Pons (tissue), 1 donor: ENCODE results near the gene FNDC1.

Source experiments
- DNase-seq: peaks from one replicate; pipeline ENCODE4 v3.0.0-alpha.2; 2016; ENCODE audit warnings: low spot score

Gene FNDC1

DNA sequence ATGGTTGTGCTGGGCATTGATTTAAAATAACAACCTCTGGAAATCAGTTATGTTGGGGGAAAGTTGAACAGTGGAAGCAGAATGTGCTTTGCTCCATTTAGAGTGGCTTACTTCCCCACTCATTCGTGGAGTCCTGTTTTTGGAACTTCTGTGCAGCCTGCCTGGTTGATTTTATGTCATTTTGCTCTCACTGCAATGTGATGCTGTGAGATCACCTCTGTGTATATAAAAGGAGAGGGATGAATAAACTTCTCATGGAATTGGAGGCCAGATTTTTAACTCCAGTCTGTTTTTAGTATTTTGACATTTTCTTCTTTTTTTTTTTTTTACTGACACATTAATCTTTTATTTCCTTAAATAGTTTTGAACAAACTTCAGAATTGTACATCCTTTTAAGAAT is 139.0 kb downstream of the FNDC1 start:
- DNase-seq = no peak

GRCh38 chr6:159309723-159310122 is 140.5 kb downstream of the FNDC1 start:
- no peak for DNase-seq

- no peak for DNase-seq
Observed at GRCh38 chr6:159311618-159312017, 142.4 kb downstream of the FNDC1 start.

DNA sequence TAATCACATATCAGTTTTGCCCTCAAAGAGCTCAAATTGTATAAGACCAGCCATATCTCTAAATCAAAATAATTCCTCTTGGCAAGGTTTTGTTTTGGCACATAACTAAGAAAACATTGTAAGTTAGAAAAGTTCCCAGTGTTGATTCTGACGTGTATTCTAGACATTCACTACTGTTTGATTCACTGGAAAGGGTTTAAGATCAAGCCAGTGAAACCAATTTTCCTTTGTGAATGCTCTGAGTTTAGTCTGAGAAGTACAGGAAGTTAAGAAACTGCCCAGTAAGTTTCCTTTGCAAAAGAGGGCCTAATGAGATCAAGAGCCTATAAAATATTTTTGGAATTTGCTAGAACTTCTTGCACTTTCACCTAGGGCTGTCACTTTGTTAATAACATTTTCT is 143.0 kb downstream of the FNDC1 start:
- no peak for DNase-seq

GRCh38 chr6:159313018-159313417 is 143.8 kb downstream of the FNDC1 start:
- no peak for DNase-seq

DNA sequence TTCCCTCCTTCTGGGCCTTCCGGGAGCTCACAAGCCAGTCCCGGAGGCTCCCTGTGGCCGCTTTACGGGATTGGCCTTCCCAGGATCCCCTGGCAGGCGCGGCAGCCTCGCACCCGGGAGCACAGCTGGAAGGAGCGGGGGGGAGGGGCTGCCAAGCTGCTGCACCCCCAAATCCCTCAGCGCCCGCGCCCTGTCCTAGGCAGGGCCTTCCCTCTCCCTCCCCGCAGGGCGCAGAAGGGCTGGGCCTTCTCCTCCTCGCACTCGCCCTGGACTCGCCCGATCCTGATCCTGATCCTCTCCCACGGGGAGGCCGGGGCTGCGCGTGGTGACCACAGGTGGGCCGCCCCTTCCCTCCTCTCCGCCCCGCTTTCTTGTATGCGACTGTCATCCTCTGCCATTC is 146.4 kb downstream of the FNDC1 start:
- no peak for DNase-seq

DNA sequence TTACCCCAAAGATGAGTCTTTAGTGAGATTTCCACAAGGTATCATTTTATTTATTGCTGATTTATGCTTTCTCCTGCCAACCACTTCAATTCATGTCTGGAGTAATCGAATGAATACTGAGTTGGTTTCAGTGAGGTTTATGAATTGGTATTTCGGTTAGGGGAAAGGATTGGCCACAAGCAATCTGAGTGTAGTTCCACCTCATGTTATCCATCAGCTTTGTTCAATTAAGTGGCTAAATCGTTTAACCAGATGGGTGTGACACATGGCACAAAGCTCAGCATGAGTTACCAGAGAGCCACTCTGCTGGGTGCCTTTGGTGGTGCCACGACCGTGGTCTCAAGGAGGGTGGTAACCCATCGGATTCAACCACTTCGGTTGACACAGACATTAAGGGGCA is 148.2 kb downstream of the FNDC1 start:
- DNase-seq = no peak

- no peak for DNase-seq
Observed at GRCh38 chr6:159321267-159321666, 152.1 kb downstream of the FNDC1 start.
